Measurements from ENCODE around the gene VGLL4. TPM values are rescaled to one million over a fixed set of nuclear protein-coding genes. Genes with fewer than 3 reads are reported as not detected.
A peak's percentile ranks its signal among the peaks of the same experiment; 100 is the strongest.

VGLL4 gene
- polyA plus RNA-seq, 2 of the 4 experiments (the other 2 are of a cell fraction): 24.7 to 28.1 TPM

- no peak overlapping the region for H3K4me2 ChIP-seq
- CTCF ChIA-PET: interaction anchor here (1.0 kb wide), 3 partner anchors 12 to 212 kb away, joined by 3 read pairs; no protein-coding TSS in a partner anchor
- no peak for FAIRE-seq
- peaks cover 31% of the 10 kb centered on the region for H3K4me1 ChIP-seq
- POLR2A ChIA-PET: interaction anchor here (0.8 kb wide), 1 partner anchor 37 kb away, joined by 4 read pairs; the partner anchor contains the start of gene VGLL4
- no peak for ATAC-seq
- DNase-seq (ENCODE audit: low read depth in 1 of 2, low spot score in 1 of 2): no peak
- 92% methylated on average over 11 of the region's 11 CpGs for WGBS (ENCODE audit: missing lambda C conversion rate)
- H3K27ac ChIP-seq: no peak overlapping the region
- no peak for TF ChIP-seq JUNB (IDR thresholded peaks at IDR 0.05)
- peak; percentile 50 for TF ChIP-seq MAFK (IDR thresholded peaks at IDR 0.05; ENCODE audit: partially characterized antibody)
- no peak for TF ChIP-seq MAZ (IDR thresholded peaks at IDR 0.05; ENCODE audit: borderline replicate concordance, low read depth, low read length)
- no peak for TF ChIP-seq HOXB13 (CRISPR knock-in tag; IDR thresholded peaks at IDR 0.05; ENCODE audit: low read depth)
- no peak for TF ChIP-seq HDAC2 (IDR thresholded peaks at IDR 0.05)
- TF ChIP-seq E2F6 (IDR thresholded peaks at IDR 0.05; ENCODE audit: borderline replicate concordance, low read depth): no peak
- no peak overlapping the region for H3K4me3 ChIP-seq
- H3K9me3 ChIP-seq: no peaks in the 10 kb centered on the region
Observed at GRCh38 chr3:11606090-11606784, 37.5 kb downstream of the VGLL4 start.

GRCh38 chr3:11605398-11605797 lies 38.3 kb downstream of the VGLL4 start:
- ATAC-seq: no peak
- Histone ChIP-seq H3K4me1 (peaks cover 37% of the 10 kb centered on the region), H3K27ac (no peak overlapping the region), H3K4me2 (no peak overlapping the region), H3K4me3 (no peak overlapping the region), H3K9me3 (no peaks in the 10 kb centered on the region)
- 92% methylated on average over 1 of the region's 1 CpG for WGBS (ENCODE audit: missing lambda C conversion rate)
- no peak for FAIRE-seq
- ChIA-PET CTCF (interaction anchor here (1.0 kb wide), 2 partner anchors 13 to 211 kb away, joined by 3 read pairs; no protein-coding TSS in a partner anchor), POLR2A (no interaction called here)
- no peak for DNase-seq (ENCODE audit: low read depth in 1 of 2, low spot score in 1 of 2)
- TF ChIP-seq ZSCAN20 (CRISPR knock-in tag; IDR thresholded peaks at IDR 0.05) (no peak), ZFP36 (IDR thresholded peaks at IDR 0.05; ENCODE audit: borderline replicate concordance, partially characterized antibody) (peak; percentile 73)

GRCh38 chr3:11604139-11604892 lies 39.4 kb downstream of the VGLL4 start:
- Histone ChIP-seq H3K4me3 (no peak overlapping the region), H3K9me3 (no peaks in the 10 kb centered on the region), H3K4me2 (no peak overlapping the region), H3K27ac (peak overlapping the region in 1 of 2 experiments; percentile 39; a peak in 2 of 6 replicates), H3K4me1 (peaks cover 46% of the 10 kb centered on the region)
- FAIRE-seq (no peak), DNase-seq (ENCODE audit: low read depth in 1 of 2, low spot score in 1 of 2) (no peak), ATAC-seq (no peak)
- ChIA-PET CTCF (interaction anchor here (0.5 to 1.1 kb wide), 2 partner anchors 19 to 245 kb away, joined by 3 read pairs; no protein-coding TSS in a partner anchor), POLR2A (no interaction called here)
- WGBS (ENCODE audit: missing lambda C conversion rate): 81% methylated on average over 14 of the region's 15 CpGs
- TF ChIP-seq FOXS1 (CRISPR knock-in tag; IDR thresholded peaks at IDR 0.05) (no peak), SMC3 (IDR thresholded peaks at IDR 0.05) (no peak), EHMT2 (IDR thresholded peaks at IDR 0.05; ENCODE audit: low read depth) (no peak), ESRRA (IDR thresholded peaks at IDR 0.05; ENCODE audit: borderline replicate concordance, low read length) (no peak), REST (IDR thresholded peaks at IDR 0.05) (no peak), RFX5 (IDR thresholded peaks at IDR 0.05) (no peak), POLR2AphosphoS2 (conservative IDR thresholded peaks at IDR 0.05; ENCODE audit: low read length) (no peak), EP300 (IDR thresholded peaks at IDR 0.05) (no peak), HMGXB4 (CRISPR knock-in tag; IDR thresholded peaks at IDR 0.05; ENCODE audit: borderline replicate concordance) (no peak), ELK1 (IDR thresholded peaks at IDR 0.05; ENCODE audit: low read depth, low read length) (no peak), USF2 (IDR thresholded peaks at IDR 0.05) (no peak), JUN (IDR thresholded peaks at IDR 0.05) (no peak), KDM5A (IDR thresholded peaks at IDR 0.05) (no peak)

Measured in A549 (cell line).